Measurements from ENCODE around the gene PRDM16.

Gene PRDM16

DNA sequence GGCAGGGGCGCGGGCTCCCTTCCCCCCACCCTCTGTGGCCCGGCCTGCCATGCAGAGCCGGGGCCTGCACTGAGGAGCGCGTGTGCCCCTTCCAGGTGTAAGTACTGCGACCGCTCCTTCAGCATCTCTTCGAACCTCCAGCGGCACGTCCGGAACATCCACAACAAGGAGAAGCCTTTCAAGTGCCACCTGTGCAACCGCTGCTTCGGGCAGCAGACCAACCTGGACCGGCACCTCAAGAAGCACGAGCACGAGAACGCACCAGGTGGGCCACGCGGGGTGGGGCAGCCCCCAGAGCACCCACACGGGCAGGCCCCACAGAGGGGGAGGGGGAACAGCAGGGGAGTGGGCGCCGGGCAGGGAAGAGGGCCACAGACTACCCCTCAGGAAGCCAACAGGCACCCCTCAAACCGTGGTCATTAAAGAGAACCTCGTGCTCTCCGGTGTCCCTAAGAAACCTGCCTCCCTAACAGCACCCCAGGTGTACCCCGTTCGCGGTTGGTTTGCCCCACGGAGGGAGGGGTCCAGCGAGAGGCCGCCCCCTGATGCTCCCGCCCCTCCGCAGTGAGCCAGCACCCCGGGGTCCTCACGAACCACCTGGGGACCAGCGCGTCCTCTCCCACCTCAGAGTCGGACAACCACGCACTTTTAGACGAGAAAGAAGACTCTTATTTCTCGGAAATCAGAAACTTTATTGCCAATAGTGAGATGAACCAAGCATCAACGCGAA, 356.6 kb downstream of the PRDM16 start:
- DNase-seq: no peak

GRCh38 chr1:3426956-3427535, 358.0 kb downstream of the PRDM16 start:
- DNase-seq: no peak

GRCh38 chr1:3427711-3428704, 359.0 kb downstream of the PRDM16 start:
- DNase-seq: no peak

GRCh38 chr1:3428899-3429298, 359.9 kb downstream of the PRDM16 start:
- DNase-seq: no peak

DNA sequence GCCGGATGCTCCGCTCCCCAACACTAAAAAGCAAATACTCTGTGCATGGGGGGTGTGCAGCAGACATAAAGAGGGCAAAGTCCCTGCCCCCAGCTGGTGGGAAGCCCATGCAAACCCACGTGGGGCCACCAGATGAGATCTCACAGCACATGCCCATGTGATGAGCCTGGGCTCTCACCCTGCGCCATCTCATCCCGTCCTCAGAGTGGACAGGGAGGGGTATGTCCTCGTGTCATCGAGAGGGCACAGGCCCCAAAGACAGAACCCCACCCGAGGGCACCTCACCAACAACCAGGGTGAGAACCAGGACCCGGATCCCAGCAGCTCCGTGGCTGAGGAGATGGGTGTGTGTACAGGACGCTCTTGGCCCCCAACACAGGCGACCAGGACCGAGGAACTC, 360.3 kb downstream of the PRDM16 start:
- DNase-seq: no peak

DNA sequence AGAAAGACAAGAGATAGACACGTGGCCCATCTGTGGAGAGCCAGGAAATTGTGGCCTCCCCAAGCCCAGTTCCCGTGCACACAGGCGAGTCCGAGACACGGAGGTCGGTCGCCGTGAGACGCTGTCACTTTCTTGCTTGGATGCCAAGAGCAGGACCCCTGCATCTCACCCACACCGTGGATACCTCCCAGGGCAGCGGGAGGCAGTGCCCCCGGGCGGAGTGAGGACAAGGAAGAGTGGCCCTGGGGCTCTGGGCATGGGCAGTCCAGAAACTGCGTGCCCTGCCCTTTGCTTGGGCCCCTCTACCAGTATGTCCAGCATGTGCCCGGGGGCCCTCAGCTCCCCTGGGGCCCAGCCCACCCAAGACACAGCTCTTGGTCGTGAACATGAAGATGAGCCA, 360.8 kb downstream of the PRDM16 start:
- DNase-seq: no peak

- DNase-seq: no peak
These were observed 361.4 kb downstream of the PRDM16 start for GRCh38 chr1:3430406-3430805.

- no peak for DNase-seq
These were observed 361.8 kb downstream of the PRDM16 start for GRCh38 chr1:3430820-3431219.

DNA sequence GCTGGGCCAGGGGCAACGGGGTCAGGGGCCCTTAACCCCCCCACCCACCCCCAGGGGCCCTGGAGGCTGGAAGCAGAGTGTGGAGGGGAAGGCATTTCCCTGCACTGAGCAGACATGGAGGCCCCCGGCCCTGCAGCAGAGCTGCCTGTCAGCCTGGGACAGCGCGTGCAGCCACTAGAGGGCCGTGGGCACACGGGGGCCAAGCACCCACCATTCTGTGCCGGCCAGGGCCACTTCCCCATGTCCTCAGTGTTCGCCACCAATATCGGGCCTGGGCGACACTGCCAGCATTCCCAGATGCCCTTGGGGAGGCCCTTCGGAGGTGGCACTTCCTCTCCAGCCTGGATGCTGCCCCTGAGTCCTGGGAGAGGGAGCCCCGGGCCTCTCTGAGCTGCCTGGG, 362.3 kb downstream of the PRDM16 start:
- no peak for DNase-seq

DNA sequence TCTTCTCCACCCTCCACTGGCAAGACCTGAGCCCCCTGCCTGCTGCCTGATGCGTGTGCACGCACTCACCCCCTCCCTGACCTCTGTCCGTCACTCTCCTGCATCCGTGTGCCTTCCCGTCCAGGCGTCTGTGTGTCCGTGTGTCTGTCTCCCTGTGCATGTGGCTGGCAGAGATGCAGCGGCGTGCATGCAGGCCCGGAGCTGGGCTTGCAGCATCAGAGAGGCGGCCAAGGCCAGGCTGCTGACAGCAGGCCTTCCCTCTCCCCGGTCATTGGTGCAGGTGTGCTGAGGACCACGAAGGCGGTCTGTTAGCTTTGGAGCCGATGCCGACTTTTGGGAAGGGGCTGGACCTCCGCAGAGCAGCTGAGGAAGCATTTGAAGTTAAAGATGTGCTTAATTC, 362.7 kb downstream of the PRDM16 start:
- DNase-seq: no peak

GRCh38 chr1:3432306-3432705, 363.3 kb downstream of the PRDM16 start:
- no peak for DNase-seq

DNA sequence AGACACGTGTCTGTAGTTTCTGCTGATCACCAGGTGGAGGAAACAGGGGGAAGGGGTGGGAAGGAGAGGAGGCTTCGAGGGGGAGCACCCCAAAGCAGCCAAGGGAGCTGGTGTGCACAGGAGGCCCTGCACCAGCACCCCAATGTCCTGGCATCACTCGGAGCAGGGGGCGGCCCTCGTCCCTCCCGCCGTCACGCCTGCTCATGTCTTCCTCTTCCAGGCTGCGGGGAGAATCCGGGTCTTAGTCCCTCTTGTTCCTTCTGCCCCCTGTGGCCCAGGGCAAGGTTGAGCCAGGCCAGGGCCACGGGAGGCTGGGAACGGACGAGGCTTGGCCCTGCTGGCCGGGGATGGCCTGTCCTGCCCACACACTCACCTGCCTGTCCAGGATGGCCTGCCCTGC, 364.1 kb downstream of the PRDM16 start:
- DNase-seq: no peak

DNA sequence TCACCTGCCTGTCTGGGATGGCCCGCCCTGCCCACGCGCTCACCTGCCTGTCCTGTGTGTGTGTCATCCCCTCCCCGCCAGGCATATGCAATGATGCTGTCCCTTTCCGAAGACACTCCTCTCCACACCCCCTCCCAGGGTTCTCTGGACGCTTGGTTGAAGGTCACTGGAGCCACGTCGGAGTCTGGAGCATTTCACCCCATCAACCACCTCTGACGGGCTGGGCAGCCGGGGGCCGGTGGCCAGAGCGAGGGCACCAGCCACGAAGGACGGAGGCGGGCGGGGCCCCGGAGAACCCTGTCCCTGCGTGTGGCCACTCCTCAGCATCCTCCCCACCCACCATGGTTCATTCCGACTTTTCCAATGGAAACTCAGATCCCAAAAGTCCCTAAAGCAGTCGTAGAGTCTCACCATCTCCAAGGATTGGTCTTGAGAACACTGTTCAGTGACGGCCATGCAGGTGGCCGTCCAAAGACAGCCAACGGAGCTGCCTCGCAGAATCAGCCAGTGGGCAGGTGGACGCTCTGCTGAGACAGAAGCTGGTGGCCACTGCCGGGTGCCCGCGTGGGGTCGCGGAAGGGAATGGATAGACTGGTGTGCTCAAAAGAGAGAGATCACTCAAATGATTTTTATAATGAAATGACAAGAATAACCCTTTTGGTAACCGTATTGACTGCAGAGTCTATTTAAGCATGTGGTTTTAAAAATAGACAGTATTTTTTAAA, 364.8 kb downstream of the PRDM16 start:
- DNase-seq: no peak

DNA sequence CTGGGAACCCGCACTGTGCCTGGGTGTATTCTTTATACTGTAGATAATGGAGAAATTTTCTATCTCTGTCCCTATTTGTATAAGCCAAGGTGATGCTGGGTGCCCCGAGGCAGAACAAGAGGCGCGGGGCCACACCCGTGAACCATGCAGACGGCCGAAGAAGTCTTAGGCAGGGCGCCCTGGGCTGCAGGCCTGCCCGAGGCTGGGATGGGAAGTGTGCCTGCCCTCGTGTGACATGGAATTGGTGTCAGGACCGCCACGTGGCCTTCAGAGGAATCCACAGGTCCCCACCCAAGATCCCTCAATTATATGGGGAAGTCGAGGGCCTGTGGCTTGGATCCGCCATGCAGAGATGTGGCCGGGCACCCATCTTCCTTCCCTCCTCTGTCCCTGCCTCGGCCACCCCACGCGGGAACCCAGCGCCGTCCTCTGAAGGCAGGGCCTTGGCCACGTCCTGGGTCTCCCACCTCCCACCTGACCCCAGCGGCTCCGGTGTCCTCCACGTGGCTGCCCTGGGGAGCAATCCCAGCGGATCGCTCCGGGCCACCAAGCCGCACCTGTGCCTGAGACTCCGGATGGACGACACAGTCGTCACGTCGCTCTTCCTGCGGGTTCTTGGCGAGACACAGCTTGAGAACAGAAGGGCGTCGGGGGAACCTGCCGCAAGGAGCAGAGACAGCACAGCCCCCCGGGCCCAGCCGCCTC, 365.6 kb downstream of the PRDM16 start:
- no peak for DNase-seq

GRCh38 chr1:3435666-3436065, 366.7 kb downstream of the PRDM16 start:
- no peak for DNase-seq

DNA sequence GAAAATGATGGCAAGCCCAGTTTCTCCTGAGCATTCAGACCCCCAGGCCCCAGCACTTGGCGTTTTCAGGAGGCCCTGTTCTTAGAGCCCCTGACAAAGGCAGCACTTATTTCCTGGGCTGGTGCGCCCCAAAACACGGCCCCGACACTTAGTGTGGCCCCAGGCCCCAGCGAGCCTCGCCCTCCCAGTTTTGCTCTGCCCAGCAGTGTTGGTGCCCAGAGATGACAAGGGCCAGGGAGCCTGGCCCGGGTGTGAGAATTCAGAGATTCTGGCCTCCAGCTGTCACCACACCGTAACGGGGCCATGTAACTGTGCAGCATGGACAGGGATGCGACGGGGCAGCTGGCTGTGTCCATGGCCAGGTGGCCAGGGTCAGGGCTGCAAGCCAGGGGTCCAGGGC, 367.4 kb downstream of the PRDM16 start:
- no peak for DNase-seq

- DNase-seq: no peak
These were observed 367.9 kb downstream of the PRDM16 start for GRCh38 chr1:3436901-3437300.

DNA sequence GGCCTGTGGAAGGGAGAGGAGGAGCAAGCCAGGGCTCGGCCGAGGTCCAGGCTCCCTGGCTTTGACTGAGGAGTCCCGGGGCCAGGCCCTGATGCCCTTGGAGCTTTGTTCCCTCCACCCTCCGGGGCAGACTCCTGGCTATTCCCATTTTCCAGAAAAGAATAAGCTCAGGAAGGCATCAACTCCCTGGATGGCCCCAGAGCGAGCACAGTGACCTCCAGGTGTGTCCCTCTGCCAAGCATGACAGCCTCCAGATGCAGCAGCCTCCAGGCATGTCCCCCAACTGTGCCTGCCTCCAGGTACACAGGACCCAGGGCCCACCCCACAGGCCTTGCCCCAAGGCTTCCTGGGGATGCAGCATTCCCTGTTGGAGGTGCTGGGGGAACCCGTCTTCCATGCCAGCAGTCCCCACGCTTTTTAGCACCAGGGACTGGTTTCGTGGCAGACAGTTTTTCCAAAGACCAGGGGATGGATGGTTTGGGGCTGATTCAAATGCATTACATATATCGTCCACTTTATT, 369.7 kb downstream of the PRDM16 start:
- DNase-seq: no peak

GRCh38 chr1:3439346-3440299, 370.6 kb downstream of the PRDM16 start:
- DNase-seq: no peak

- DNase-seq: no peak
These were observed 371.3 kb downstream of the PRDM16 start for GRCh38 chr1:3440300-3440681.

All from suppressor macrophage treated with lipopolysaccharide for 4 hours (primary cell).